Activated naive CD4-positive, alpha-beta T cell treated with anti-CD3 and anti-CD28 coated beads, Interleukin-2, amount 50 U/mL, for 24 hours (primary cell): ENCODE data around the gene NDUFB10.

ENCODE experiments used
- H3K27ac Mint-ChIP-seq: one replicate; pipeline ENCODE4 v1.8.0; 2021; ENCODE audit warnings: mild to moderate bottlenecking, mixed read lengths
- H3K27me3 Mint-ChIP-seq: one replicate; pipeline ENCODE4 v1.8.0; 2021; ENCODE audit warnings: mixed read lengths
- H3K36me3 Mint-ChIP-seq: one replicate; pipeline ENCODE4 v1.8.0; 2021; ENCODE audit warnings: mixed read lengths
- H3K4me1 Mint-ChIP-seq: one replicate; pipeline ENCODE4 v1.8.0; 2021; ENCODE audit warnings: mixed read lengths
- H3K4me3 Mint-ChIP-seq: one replicate; pipeline ENCODE4 v1.8.0; 2021; ENCODE audit warnings: mild to moderate bottlenecking, mixed read lengths
- H3K9me3 Mint-ChIP-seq: one replicate; pipeline ENCODE4 v1.8.0; 2021; ENCODE audit warnings: mixed read lengths

The NDUFB10 gene

GRCh38 chr16:2007081-2007836, 47.9 kb downstream of the NDUFB10 start:
- peaks cover 2% of the 10 kb centered on the region for H3K36me3 Mint-ChIP-seq
- H3K27ac Mint-ChIP-seq: no peak overlapping the region
- no peaks in the 10 kb centered on the region for H3K9me3 Mint-ChIP-seq
- H3K27me3 Mint-ChIP-seq: no peaks in the 10 kb centered on the region
- peaks cover 40% of the 10 kb centered on the region for H3K4me1 Mint-ChIP-seq
- H3K4me3 Mint-ChIP-seq: peak overlapping the region; percentile 95

GRCh38 chr16:2008009-2008526, 48.7 kb downstream of the NDUFB10 start:
- no peaks in the 10 kb centered on the region for H3K27me3 Mint-ChIP-seq
- H3K4me1 Mint-ChIP-seq: peaks cover 40% of the 10 kb centered on the region
- peak overlapping the region; percentile 46 for H3K27ac Mint-ChIP-seq
- peaks cover 2% of the 10 kb centered on the region for H3K36me3 Mint-ChIP-seq
- H3K9me3 Mint-ChIP-seq: no peaks in the 10 kb centered on the region
- peak overlapping the region; percentile 95 for H3K4me3 Mint-ChIP-seq

- Mint-ChIP-seq H3K9me3 (no peaks in the 10 kb centered on the region), H3K27ac (peak overlapping the region; percentile 55), H3K27me3 (no peaks in the 10 kb centered on the region)
Measured at GRCh38 chr16:2008631-2009163, 49.4 kb downstream of the NDUFB10 start.

GRCh38 chr16:2009164-2009711, 49.9 kb downstream of the NDUFB10 start:
- no peaks in the 10 kb centered on the region for H3K9me3 Mint-ChIP-seq
- H3K4me1 Mint-ChIP-seq: peaks cover 36% of the 10 kb centered on the region
- H3K27me3 Mint-ChIP-seq: no peaks in the 10 kb centered on the region
- H3K27ac Mint-ChIP-seq: no peak overlapping the region
- peaks cover 2% of the 10 kb centered on the region for H3K36me3 Mint-ChIP-seq
- peak overlapping the region; percentile 95 for H3K4me3 Mint-ChIP-seq

More at GRCh38 chr16:2008631-2009163, 49.4 kb downstream of the NDUFB10 start:
- Mint-ChIP-seq H3K4me1 (peaks cover 40% of the 10 kb centered on the region), H3K4me3 (peak overlapping the region; percentile 95), H3K36me3 (peaks cover 2% of the 10 kb centered on the region)

- peak within 1 kb of the TSS; percentile 93 for H3K27ac Mint-ChIP-seq
- H3K27me3 Mint-ChIP-seq: no peaks in the 10 kb centered on the region
- peak within 1 kb of the TSS; percentile 95 for H3K4me3 Mint-ChIP-seq
- no peaks in the 10 kb centered on the region for H3K9me3 Mint-ChIP-seq
- peaks cover 2% of the 10 kb centered on the region for H3K36me3 Mint-ChIP-seq
- H3K4me1 Mint-ChIP-seq: peaks cover 34% of the 10 kb centered on the region
Measured at GRCh38 chr16:2009791-2010510, 50.6 kb downstream of the NDUFB10 start, which contains the start of gene ZNF598. Gene ZNF598 (minus strand): TSS chr16:2009821.
